Activated CD4-positive, CD25-positive, alpha-beta regulatory T cell treated with anti-CD3 and anti-CD28 coated beads, Interleukin-2, amount 50 U/mL, for 24 hours (primary cell): ENCODE results near the gene ITPA.
"Not testable (repeated sequence)": the region's sequence is repeated elsewhere in the genome, so short reads cannot be mapped to it uniquely, and the experiment has no call there.

Experiments
- ATAC-seq, 2 donors: fragments of 150-1000 bp; cut with Tn5 transposase; one replicate each; pipeline ENCODE4 v1.10.0; 2021; ENCODE audit warnings: mild to moderate bottlenecking in 1 of 2, moderate library complexity in 1 of 2

ITPA gene

GRCh38 chr20:3173610-3174441, 35.5 kb upstream of the ITPA start:
- peak; percentile 89 to 94 for ATAC-seq

- ATAC-seq, result no peak
Measured at GRCh38 chr20:3174442-3175261, 34.6 kb upstream of the ITPA start.

GRCh38 chr20:3175270-3175669, 34.0 kb upstream of the ITPA start:
- ATAC-seq, result no peak

- ATAC-seq, result no peak
Measured at GRCh38 chr20:3177746-3178485, 31.4 kb upstream of the ITPA start.

- ATAC-seq, result no peak
Measured at GRCh38 chr20:3180319-3180718, 29.0 kb upstream of the ITPA start.

GRCh38 chr20:3181270-3181669, 28.0 kb upstream of the ITPA start:
- no peak for ATAC-seq

- not testable (repeated sequence) for ATAC-seq
Measured at GRCh38 chr20:3182429-3182828, 26.9 kb upstream of the ITPA start.

- ATAC-seq, result no peak
Measured at GRCh38 chr20:3183896-3184612, 25.2 kb upstream of the ITPA start.

GRCh38 chr20:3187861-3188260, 21.4 kb upstream of the ITPA start:
- ATAC-seq, result not testable (repeated sequence)

GRCh38 chr20:3188823-3189413, 20.4 kb upstream of the ITPA start:
- no peak for ATAC-seq

GRCh38 chr20:3189561-3190131, 19.7 kb upstream of the ITPA start:
- ATAC-seq, result no peak

- no peak for ATAC-seq
Measured at GRCh38 chr20:3190681-3191111, 18.6 kb upstream of the ITPA start.

GRCh38 chr20:3192226-3193015, 16.9 kb upstream of the ITPA start:
- no peak for ATAC-seq

- no peak for ATAC-seq
Measured at GRCh38 chr20:3193806-3194616, 15.3 kb upstream of the ITPA start.

GRCh38 chr20:3194617-3195280, 14.5 kb upstream of the ITPA start:
- no peak for ATAC-seq

GRCh38 chr20:3195590-3196237, 13.6 kb upstream of the ITPA start:
- no peak for ATAC-seq

GRCh38 chr20:3199206-3199605, 10.1 kb upstream of the ITPA start:
- ATAC-seq, result no peak

GRCh38 chr20:3199976-3200755, 9.1 kb upstream of the ITPA start:
- no peak for ATAC-seq
